Stimulated activated CD4-positive, alpha-beta T cell treated with anti-CD3 and anti-CD28 coated beads, Interleukin-2, amount 100 ng/mL, for 4 hours (primary cell): ENCODE measurements around the gene TBX6.
"Not testable (repeated sequence)": the region's sequence is repeated elsewhere in the genome, so short reads cannot be mapped to it uniquely, and the experiment has no call there.

ENCODE experiments used
- DNase-seq: peaks from one replicate; pipeline ENCODE4 v3.0.0-alpha.2; 2020; ENCODE audit warnings: low read depth

The TBX6 gene

GRCh38 chr16:30091474-30092372 is at the start of gene TBX6:
Gene TBX6, minus strand, starts transcription at chr16:30091924. Its CDS starts 731 bp downstream, at chr16:30091193.
- DNase-seq, result peak; percentile 88

- no peak for DNase-seq
Observed at GRCh38 chr16:30139583-30140481, 48.1 kb upstream of the TBX6 start.

- DNase-seq, result no peak
Observed at GRCh38 chr16:30137897-30138296, 46.2 kb upstream of the TBX6 start.

GRCh38 chr16:30136971-30137605 is 45.4 kb upstream of the TBX6 start:
- DNase-seq, result no peak

GRCh38 chr16:30132591-30132990 is 40.9 kb upstream of the TBX6 start:
- no peak for DNase-seq

GRCh38 chr16:30131869-30132475 is 40.2 kb upstream of the TBX6 start:
- DNase-seq, result no peak

- DNase-seq, result no peak
Observed at GRCh38 chr16:30127993-30128392, 36.3 kb upstream of the TBX6 start.

- DNase-seq, result not testable (repeated sequence)
Observed at GRCh38 chr16:30125690-30126089, 34.0 kb upstream of the TBX6 start.

GRCh38 chr16:30124985-30125379 is 33.3 kb upstream of the TBX6 start:
- DNase-seq, result no peak

GRCh38 chr16:30122604-30123160 is 31.0 kb upstream of the TBX6 start:
- DNase-seq, result no peak

GRCh38 chr16:30121741-30122571 is 30.2 kb upstream of the TBX6 start:
- DNase-seq, result no peak

- no peak for DNase-seq
Observed at GRCh38 chr16:30120340-30121105, 28.8 kb upstream of the TBX6 start.

GRCh38 chr16:30119428-30119827 is 27.7 kb upstream of the TBX6 start:
- DNase-seq, result no peak

GRCh38 chr16:30117768-30118167 is 26.0 kb upstream of the TBX6 start:
- no peak for DNase-seq

GRCh38 chr16:30116291-30117207 is 24.8 kb upstream of the TBX6 start:
- DNase-seq, result no peak

GRCh38 chr16:30115238-30115637 is 23.5 kb upstream of the TBX6 start:
- DNase-seq, result no peak

GRCh38 chr16:30114833-30115232 is 23.1 kb upstream of the TBX6 start:
- not testable (repeated sequence) for DNase-seq

GRCh38 chr16:30114411-30114810 is 22.7 kb upstream of the TBX6 start:
- DNase-seq, result no peak
